ENCODE results near the gene HMCN2.
A peak's percentile ranks its signal among the peaks of the same experiment; 100 is the strongest.

The HMCN2 gene

GRCh38 chr9:130442746-130443455, 177.3 kb downstream of the HMCN2 start:
- DNase-seq: no peak

GRCh38 chr9:130443456-130443801, 177.9 kb downstream of the HMCN2 start:
- no peak for DNase-seq

- no peak for DNase-seq
Measured at GRCh38 chr9:130443840-130444492, 178.4 kb downstream of the HMCN2 start.

- peak; percentile 60 for DNase-seq
Measured at GRCh38 chr9:130444565-130445221, 179.1 kb downstream of the HMCN2 start, which contains the start of gene ASS1. Gene ASS1 (plus strand): TSS chr9:130444961. CDS start chr9:130452229, 7,268 bp downstream.

GRCh38 chr9:130445268-130445983, 179.9 kb downstream of the HMCN2 start:
- no peak for DNase-seq

- no peak for DNase-seq
Measured at GRCh38 chr9:130446101-130446861, 180.7 kb downstream of the HMCN2 start.

- DNase-seq: no peak
Measured at GRCh38 chr9:130447193-130447816, 181.7 kb downstream of the HMCN2 start.

GRCh38 chr9:130448035-130448624, 182.6 kb downstream of the HMCN2 start:
- no peak for DNase-seq

GRCh38 chr9:130448771-130449603, 183.4 kb downstream of the HMCN2 start:
- DNase-seq: no peak

GRCh38 chr9:130450344-130451003, 184.9 kb downstream of the HMCN2 start:
- no peak for DNase-seq

- DNase-seq: no peak
Measured at GRCh38 chr9:130451004-130451390, 185.4 kb downstream of the HMCN2 start.

GRCh38 chr9:130451509-130452388, 186.2 kb downstream of the HMCN2 start:
- no peak for DNase-seq

GRCh38 chr9:130452835-130453234, 187.3 kb downstream of the HMCN2 start:
- no peak for DNase-seq

- DNase-seq: no peak
Measured at GRCh38 chr9:130453487-130453886, 187.9 kb downstream of the HMCN2 start.

GRCh38 chr9:130454096-130454811, 188.7 kb downstream of the HMCN2 start:
- DNase-seq: no peak

GRCh38 chr9:130454812-130455325, 189.3 kb downstream of the HMCN2 start:
- DNase-seq: no peak

GRCh38 chr9:130458027-130458803, 192.7 kb downstream of the HMCN2 start:
- no peak for DNase-seq

GRCh38 chr9:130458804-130459067, 193.2 kb downstream of the HMCN2 start:
- no peak for DNase-seq

All from stimulated activated CD4-positive, alpha-beta T cell treated with anti-CD3 and anti-CD28 coated beads, Interleukin-12 subunit alpha, Interleukin-12 subunit beta, amount 100 ng/mL, for 4 hours (primary cell).